K562 treated with DMSO at 1 percent for 12 hours (cell line): ENCODE measurements around the gene ARL13A. TPM values are rescaled to one million over a fixed set of nuclear protein-coding genes. Genes with fewer than 3 reads are reported as not detected.

Experiments
- total RNA-seq: library from RNA; unstranded; fragments of 300-600 nt; gene quantifications from 2 replicates; pipeline ENCODE4 v1.2.3, GENCODE V29; 2022; ENCODE audit not compliant: insufficient read depth

Gene ARL13A
- not detected in 2 replicates for total RNA-seq

DNA sequence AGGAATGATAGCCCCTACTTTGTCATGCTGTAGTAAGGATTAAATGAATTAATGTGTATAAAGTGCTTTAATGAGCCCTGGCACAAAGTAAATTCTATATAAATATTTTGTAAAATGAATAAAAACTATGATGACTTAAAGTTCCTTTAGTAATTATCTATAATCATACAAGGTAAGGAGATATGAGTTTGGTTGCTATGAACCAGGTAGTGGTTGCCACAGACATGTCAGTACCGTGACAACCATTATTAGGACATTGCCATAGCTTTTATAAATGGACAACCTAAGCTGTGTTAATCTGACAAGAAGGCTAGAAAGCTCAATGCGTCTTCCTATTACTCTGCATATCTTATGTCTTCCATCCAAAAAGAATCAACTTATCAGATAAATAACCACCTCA lies at the start of gene ARL13A:
Gene ARL13A, plus strand, starts transcription at position 301 of the 400 bp plus-strand sequence. CDS start 3,982 bp downstream, outside the sequence.

GRCh38 chrX:100928660-100929613 lies 40.6 kb upstream of the ARL13A start, which contains the start of gene XKRX:
Gene XKRX, minus strand, starts transcription at chrX:100928917. Its CDS starts 613 bp downstream, at chrX:100928304.

Other genes starting within 250 kb of the ARL13A start
- 0.90 and 56.1 TPM in 2 replicates for gene SYTL4, start 237.6 kb upstream of the ARL13A start, total RNA-seq
- 19.7 and 37.6 TPM in 2 replicates for gene CSTF2, start 149.3 kb upstream of the ARL13A start, total RNA-seq
- gene NOX1, start 95.3 kb upstream of the ARL13A start, total RNA-seq: not detected in 2 replicates
- gene XKRX, start 40.8 kb upstream of the ARL13A start, total RNA-seq: not detected in 2 replicates
- 11.2 and 23.9 TPM in 2 replicates for gene TRMT2B, start 82.4 kb downstream of the ARL13A start, total RNA-seq
- gene TMEM35A, start 109.2 kb downstream of the ARL13A start, total RNA-seq: not detected in 2 replicates
- gene CENPI, start 128.5 kb downstream of the ARL13A start, total RNA-seq: 1.8 and 7.7 TPM in 2 replicates